Mesendoderm (in vitro differentiated cells): ENCODE data around the gene CPLANE2.

Source experiments
- DNase-seq: peaks from one replicate; pipeline ENCODE4 v3.0.0; 2013
- H2AK5ac ChIP-seq: 2 replicates; pipeline ENCODE4 v1.6.1; 2013; ENCODE audit warnings: low read length, inconsistent platforms
- H2BK120ac ChIP-seq: 2 replicates; pipeline ENCODE4 v1.6.1; 2013; ENCODE audit warnings: low read depth, mild to moderate bottlenecking, low read length, moderate library complexity, mixed read lengths
- H2BK15ac ChIP-seq: replicated peaks from 2 replicates; pipeline ENCODE4 v1.6.1; 2013; ENCODE audit warnings: low read depth, mild to moderate bottlenecking, moderate library complexity
- H2BK5ac ChIP-seq: 2 replicates; pipeline ENCODE4 v1.6.1; 2013; ENCODE audit warnings: low read length, inconsistent platforms
- H3K18ac ChIP-seq: 2 replicates; pipeline ENCODE4 v1.6.1; 2013; ENCODE audit warnings: mild to moderate bottlenecking, low read length, mixed read lengths
- H3K23ac ChIP-seq: one replicate; pipeline ENCODE4 v1.6.1; 2013; ENCODE audit warnings: low read length
- H3K27ac ChIP-seq: 2 replicates; pipeline ENCODE4 v1.5.1; 2013; ENCODE audit warnings: low read depth, mild to moderate bottlenecking, inconsistent platforms, low read length, moderate library complexity
- H3K27me3 ChIP-seq: 2 replicates; pipeline ENCODE4 v1.6.1; 2013; ENCODE audit warnings: low read length, control low read depth, mild to moderate bottlenecking, inconsistent platforms; ENCODE audit not compliant: insufficient read depth, poor library complexity
- H3K36me3 ChIP-seq: 2 replicates; pipeline ENCODE4 v1.6.1; 2013; ENCODE audit warnings: low read length, inconsistent platforms; ENCODE audit not compliant: control insufficient read depth, insufficient read depth
- H3K4ac ChIP-seq: one replicate; pipeline ENCODE4 v1.6.1; 2013; ENCODE audit warnings: low read depth, mild to moderate bottlenecking, low read length, moderate library complexity
- H3K4me1 ChIP-seq: 2 replicates; pipeline ENCODE4 v1.6.1; 2013; ENCODE audit warnings: low read depth, low read length, inconsistent platforms; ENCODE audit not compliant: control insufficient read depth
- H3K4me2 ChIP-seq: 2 replicates; pipeline ENCODE4 v1.6.1; 2013; ENCODE audit warnings: low read length
- H3K4me3 ChIP-seq: 2 replicates; pipeline ENCODE4 v1.5.1; 2013; ENCODE audit warnings: mild to moderate bottlenecking, low read length
- H3K56ac ChIP-seq: one replicate; pipeline ENCODE4 v1.6.1; 2013; ENCODE audit warnings: low read length
- H3K79me1 ChIP-seq: 2 replicates; pipeline ENCODE4 v1.6.1; 2013; ENCODE audit warnings: low read length, inconsistent platforms
- H3K79me2 ChIP-seq: 2 replicates; pipeline ENCODE4 v1.6.1; 2013; ENCODE audit warnings: mild to moderate bottlenecking, low read length; ENCODE audit not compliant: control insufficient read depth, insufficient read depth
- H3K9ac ChIP-seq: 2 replicates; pipeline ENCODE4 v1.6.1; 2013; ENCODE audit warnings: low read length, inconsistent platforms
- H4K5ac ChIP-seq: one replicate; pipeline ENCODE4 v1.6.1; 2013; ENCODE audit warnings: low read length
- H4K8ac ChIP-seq: one replicate; pipeline ENCODE4 v1.6.1; 2013; ENCODE audit warnings: low read depth, mild to moderate bottlenecking, control low read depth, low read length, moderate library complexity
- WGBS: extraction: QIAGEN DNeasy Blood & Tissue Kit; methylation state at CpG from one replicate; pipeline ENCODE4 v1.1.7; 2013; ENCODE audit warnings: low lambda C conversion rate, missing lambda C conversion rate; ENCODE audit not compliant: insufficient coverage; ENCODE audit errors: extremely low coverage; 5-methylcytosine and 5-hydroxymethylcytosine counted together

Gene CPLANE2

DNA sequence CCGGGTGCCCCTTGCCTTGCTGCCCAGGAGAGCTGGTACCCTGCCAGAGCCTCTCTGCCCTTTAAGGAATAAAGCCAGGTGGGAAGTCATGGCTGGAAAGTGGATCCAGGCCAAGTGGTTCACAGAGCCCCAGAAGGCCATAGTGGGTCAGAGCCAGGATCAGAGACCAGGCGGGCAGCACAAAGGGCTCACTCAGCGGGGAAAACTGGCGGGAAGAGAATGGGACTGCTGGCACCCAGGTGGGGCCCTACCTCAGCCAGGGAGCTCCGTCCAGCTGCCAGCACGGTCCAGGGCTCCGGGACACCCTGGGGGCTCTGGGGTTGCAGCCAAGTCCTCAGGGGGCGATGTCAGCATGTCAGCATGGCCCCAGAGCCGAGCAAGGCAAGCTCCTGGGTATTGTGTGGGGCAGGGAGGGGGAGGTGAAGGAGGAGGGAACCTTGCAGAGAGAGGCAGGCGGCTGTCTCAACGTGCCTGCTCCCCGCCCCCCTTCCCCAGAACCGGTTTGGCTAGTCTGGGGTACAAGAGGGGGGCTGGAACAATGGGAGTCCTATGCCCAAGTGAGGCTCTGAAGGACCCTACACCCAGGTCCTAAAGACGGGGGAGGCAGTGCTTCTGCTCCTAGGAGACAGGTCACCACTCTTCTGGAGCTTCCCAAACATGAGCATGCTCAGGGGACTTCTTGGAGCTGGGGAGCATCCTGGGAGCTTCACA lies 24.6 kb downstream of the CPLANE2 start, which contains the start of gene ARHGEF19:
TSS of gene ARHGEF19 (minus strand) at position 402 of the 711 bp plus-strand sequence. CDS start 3,598 bp downstream, outside the sequence.
- Histone ChIP-seq H4K5ac (no peak within 1 kb of the TSS), H3K79me1 (peaks cover 4% of the 10 kb centered on the region), H3K79me2 (peaks cover 22% of the 10 kb centered on the region), H2AK5ac (no peak within 1 kb of the TSS), H3K23ac (peak within 1 kb of the TSS; percentile 86), H3K4ac (peak within 1 kb of the TSS; percentile 72), H3K4me1 (peaks cover 11% of the 10 kb centered on the region), H3K56ac (peak within 1 kb of the TSS; percentile 81), H3K27ac (no peak within 1 kb of the TSS), H3K36me3 (no peaks in the 10 kb centered on the region), H3K9ac (peak within 1 kb of the TSS; percentile 67), H3K27me3 (no peaks in the 10 kb centered on the region), H2BK15ac (no peak within 1 kb of the TSS), H4K8ac (no peak within 1 kb of the TSS), H2BK120ac (no peak within 1 kb of the TSS), H3K18ac (peak within 1 kb of the TSS; percentile 25), H2BK5ac (peak within 1 kb of the TSS; percentile 56), H3K4me3 (peak within 1 kb of the TSS; percentile 3), H3K4me2 (peak within 1 kb of the TSS; percentile 17)
- no CpG with 5 or more reads among the region's 14 CpGs for WGBS
- peak; percentile 82 for DNase-seq

DNA sequence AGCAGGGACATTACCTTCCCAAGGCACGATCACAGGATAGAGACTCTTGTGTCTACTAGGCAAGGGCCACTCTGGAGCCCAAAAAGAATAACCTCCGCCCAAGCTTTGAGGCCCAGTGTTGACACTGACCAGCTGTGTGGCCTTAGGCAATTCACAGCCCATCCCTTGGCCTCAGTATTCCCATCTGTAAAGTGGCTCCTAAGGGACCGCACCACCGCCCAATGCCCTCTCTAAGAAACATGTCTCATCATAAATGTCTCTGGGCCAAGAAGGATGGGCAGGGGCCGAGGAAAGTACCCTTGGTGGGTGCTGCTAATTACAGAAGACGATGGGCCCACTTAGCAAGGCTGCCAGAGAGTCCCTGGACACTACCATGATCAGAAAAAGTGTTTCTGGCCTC lies 25.2 kb downstream of the CPLANE2 start:
- H2AK5ac ChIP-seq, result no peak overlapping the region
- H3K9ac ChIP-seq, result peak overlapping the region; percentile 67
- H2BK15ac ChIP-seq, result no peak overlapping the region
- H3K4me2 ChIP-seq, result peak overlapping the region; percentile 17
- DNase-seq, result no peak
- H3K79me1 ChIP-seq, result peaks cover 4% of the 10 kb centered on the region
- H3K27me3 ChIP-seq, result no peaks in the 10 kb centered on the region
- WGBS, result no CpG with 5 or more reads among the region's 6 CpGs
- no peak overlapping the region for H4K8ac ChIP-seq
- no peak overlapping the region for H4K5ac ChIP-seq
- peaks cover 22% of the 10 kb centered on the region for H3K79me2 ChIP-seq
- H3K4ac ChIP-seq, result peak overlapping the region; percentile 72
- peak overlapping the region; percentile 25 for H3K18ac ChIP-seq
- no peak overlapping the region for H3K4me3 ChIP-seq
- H2BK120ac ChIP-seq, result no peak overlapping the region
- H3K23ac ChIP-seq, result no peak overlapping the region
- H2BK5ac ChIP-seq, result no peak overlapping the region
- H3K4me1 ChIP-seq, result peaks cover 11% of the 10 kb centered on the region
- peak overlapping the region; percentile 81 for H3K56ac ChIP-seq
- H3K27ac ChIP-seq, result no peak overlapping the region
- no peaks in the 10 kb centered on the region for H3K36me3 ChIP-seq

DNA sequence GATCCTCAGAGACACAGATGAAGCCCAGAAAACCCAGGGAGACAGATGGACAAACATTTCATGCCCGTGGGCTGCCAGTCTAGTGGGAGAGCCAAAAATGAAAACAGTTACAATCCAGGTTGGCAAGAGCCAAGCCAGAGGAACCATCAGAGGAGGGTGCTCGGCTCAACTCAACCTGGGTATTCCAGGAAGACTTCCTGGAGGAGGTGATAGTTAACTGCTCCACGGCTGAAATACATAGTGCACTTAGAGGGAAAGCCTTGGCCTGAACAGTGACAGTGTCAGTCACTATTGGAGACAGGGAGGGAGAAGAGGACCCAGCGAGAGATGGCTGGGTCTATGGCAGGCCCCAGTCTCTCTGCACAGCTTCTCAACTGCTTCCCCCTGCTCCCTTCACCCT lies 26.4 kb downstream of the CPLANE2 start:
- H3K27me3 ChIP-seq, result no peaks in the 10 kb centered on the region
- H3K18ac ChIP-seq, result no peak overlapping the region
- H3K56ac ChIP-seq, result peak overlapping the region; percentile 31
- H4K5ac ChIP-seq, result no peak overlapping the region
- peaks cover 7% of the 10 kb centered on the region for H3K4me1 ChIP-seq
- no peak for DNase-seq
- H3K4me2 ChIP-seq, result no peak overlapping the region
- no peak overlapping the region for H4K8ac ChIP-seq
- peaks cover 22% of the 10 kb centered on the region for H3K79me2 ChIP-seq
- no peak overlapping the region for H3K4me3 ChIP-seq
- H2BK15ac ChIP-seq, result no peak overlapping the region
- no peak overlapping the region for H3K23ac ChIP-seq
- no peaks in the 10 kb centered on the region for H3K36me3 ChIP-seq
- peak overlapping the region; percentile 20 for H3K9ac ChIP-seq
- WGBS, result no CpG with 5 or more reads among the region's 4 CpGs
- no peak overlapping the region for H2BK5ac ChIP-seq
- no peak overlapping the region for H2AK5ac ChIP-seq
- H3K79me1 ChIP-seq, result peaks cover 6% of the 10 kb centered on the region
- H3K27ac ChIP-seq, result no peak overlapping the region
- no peak overlapping the region for H2BK120ac ChIP-seq
- H3K4ac ChIP-seq, result no peak overlapping the region

DNA sequence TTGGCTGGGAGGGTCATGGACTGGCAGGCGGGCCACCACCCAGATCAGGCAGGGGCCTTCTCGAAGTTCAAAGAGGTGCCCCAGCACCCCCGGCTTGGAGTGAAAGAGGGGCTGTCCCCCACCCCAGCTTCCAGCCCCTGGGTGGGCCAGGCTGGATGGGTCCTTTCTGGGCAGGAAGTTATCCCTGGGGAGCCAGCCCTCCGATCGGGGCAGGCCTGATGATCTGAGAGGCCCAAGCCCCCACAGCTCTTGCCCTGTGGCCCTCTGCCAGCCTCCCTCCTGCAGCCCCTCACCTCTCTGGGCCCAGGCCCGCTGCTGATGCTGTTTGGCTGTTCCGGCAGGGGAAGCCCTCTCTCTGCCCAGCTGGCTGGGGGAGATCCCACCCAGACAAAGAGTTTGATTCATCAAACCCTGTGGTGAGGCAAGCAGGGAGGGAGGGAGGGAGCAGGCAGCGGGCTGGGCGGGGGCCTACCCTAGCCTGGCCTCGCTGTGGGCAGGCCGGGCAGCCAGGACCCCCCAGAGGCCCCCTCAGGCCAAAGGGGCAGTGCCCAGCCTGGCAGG lies 27.1 kb downstream of the CPLANE2 start:
- Histone ChIP-seq H3K4me3 (no peak overlapping the region), H4K8ac (no peak overlapping the region), H3K79me2 (peaks cover 22% of the 10 kb centered on the region), H3K9ac (peak overlapping the region; percentile 35), H3K23ac (no peak overlapping the region), H3K4ac (no peak overlapping the region), H3K27me3 (no peaks in the 10 kb centered on the region), H3K56ac (peak overlapping the region; percentile 62), H3K4me2 (no peak overlapping the region), H2BK5ac (no peak overlapping the region), H3K18ac (no peak overlapping the region), H3K36me3 (no peaks in the 10 kb centered on the region), H3K4me1 (peaks cover 7% of the 10 kb centered on the region), H4K5ac (no peak overlapping the region), H2AK5ac (no peak overlapping the region), H3K27ac (no peak overlapping the region), H2BK120ac (no peak overlapping the region), H3K79me1 (peaks cover 6% of the 10 kb centered on the region), H2BK15ac (no peak overlapping the region)
- DNase-seq, result no peak
- no CpG with 5 or more reads among the region's 11 CpGs for WGBS

DNA sequence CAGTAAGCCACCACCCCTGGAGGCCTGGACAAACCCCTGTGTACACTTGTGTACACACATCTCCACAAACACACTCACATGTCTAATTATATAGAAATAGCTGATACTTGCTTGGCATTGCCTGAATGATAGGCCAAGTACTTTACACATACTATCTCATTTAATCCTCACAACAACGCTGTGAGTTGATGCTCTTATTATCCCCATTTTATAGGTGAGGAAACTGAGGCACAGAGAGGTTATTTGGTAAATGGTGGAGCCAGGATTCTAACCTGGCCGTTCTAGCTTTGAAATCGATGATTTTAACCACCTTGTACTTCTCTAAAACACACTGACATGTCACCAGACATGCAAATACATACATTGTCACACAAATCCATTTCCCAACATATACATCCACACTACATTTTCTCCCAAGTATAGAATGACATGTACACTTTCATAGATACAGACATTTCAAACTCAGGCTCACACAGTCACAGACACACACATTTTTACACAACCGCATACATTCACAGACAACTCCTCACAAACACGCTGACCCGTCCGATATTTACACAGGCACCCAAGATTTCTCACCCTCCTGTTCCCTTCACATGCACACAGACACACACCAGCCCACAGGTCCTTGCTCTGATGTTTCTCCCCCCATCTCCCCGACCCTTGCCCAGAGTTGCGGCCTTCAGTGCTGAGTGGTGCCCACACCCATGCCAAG lies 27.7 kb downstream of the CPLANE2 start:
- H3K4ac ChIP-seq, result no peak overlapping the region
- H3K79me1 ChIP-seq, result peaks cover 6% of the 10 kb centered on the region
- no peak overlapping the region for H3K9ac ChIP-seq
- H3K27ac ChIP-seq, result no peak overlapping the region
- H2BK120ac ChIP-seq, result no peak overlapping the region
- whole genome bisulfite sequencing, result no CpG with 5 or more reads among the region's 9 CpGs
- H4K5ac ChIP-seq, result no peak overlapping the region
- peaks cover 7% of the 10 kb centered on the region for H3K4me1 ChIP-seq
- no peaks in the 10 kb centered on the region for H3K27me3 ChIP-seq
- H3K4me3 ChIP-seq, result no peak overlapping the region
- H3K36me3 ChIP-seq, result no peaks in the 10 kb centered on the region
- H4K8ac ChIP-seq, result no peak overlapping the region
- H2BK15ac ChIP-seq, result no peak overlapping the region
- H3K79me2 ChIP-seq, result peaks cover 22% of the 10 kb centered on the region
- no peak for DNase-seq
- peak overlapping the region; percentile 62 for H3K56ac ChIP-seq
- H2BK5ac ChIP-seq, result no peak overlapping the region
- no peak overlapping the region for H2AK5ac ChIP-seq
- no peak overlapping the region for H3K18ac ChIP-seq
- H3K4me2 ChIP-seq, result no peak overlapping the region
- H3K23ac ChIP-seq, result no peak overlapping the region
